Fibroblast of lung (primary cell): ENCODE measurements around the gene CNIH4. TPM values are rescaled to one million over a fixed set of nuclear protein-coding genes. Genes with fewer than 3 reads are reported as not detected.

Source experiments
- DNase-seq, 2 donors: peaks; one replicate each; pipeline versions ENCODE4 v3.0.0 to v3.0.0-alpha.2; 2010; ENCODE audit warnings: low read depth in 2 of 2
- H2AFZ ChIP-seq: 2 replicates; pipeline ENCODE4 v1.5.1; 2012; ENCODE audit warnings: low read length, control low read depth, inconsistent platforms
- H3K27ac ChIP-seq: 2 replicates; pipeline ENCODE4 v1.5.1; 2011; ENCODE audit warnings: low read length, control low read depth; ENCODE audit not compliant: insufficient read depth
- H3K27me3 ChIP-seq: 2 replicates; pipeline ENCODE4 v1.5.1; 2011; ENCODE audit warnings: mild to moderate bottlenecking, low read length; ENCODE audit not compliant: control insufficient read depth, insufficient read depth
- H3K36me3 ChIP-seq: 2 replicates; pipeline ENCODE4 v1.5.1; 2011; ENCODE audit warnings: low read length; ENCODE audit not compliant: control insufficient read depth, insufficient read depth
- H3K4me1 ChIP-seq: 2 replicates; pipeline ENCODE4 v1.5.1; 2011; ENCODE audit warnings: low read length; ENCODE audit not compliant: control insufficient read depth, insufficient read depth; ENCODE audit errors: extremely low read depth
- H3K4me2 ChIP-seq: 2 replicates; pipeline ENCODE4 v1.5.1; 2011; ENCODE audit warnings: low read length, control low read depth; ENCODE audit not compliant: insufficient read depth; ENCODE audit errors: extremely low read depth
- H3K4me3 ChIP-seq, 4 experiments: fragments of 200-600 bp in 1 of 4; sonication (generic) in 1 of 4; replicated peaks in 1 of 4; 2 replicates each; pipeline ENCODE4 v1.5.1; 2011 to 2016; ENCODE audit warnings: low read length in 4 of 4, low read depth in 3 of 4, mild to moderate bottlenecking in 3 of 4, control low read depth in 2 of 4, inconsistent platforms in 1 of 4, mixed read lengths in 1 of 4; ENCODE audit not compliant: insufficient read depth in 1 of 4; ENCODE audit errors: control extremely low read depth in 1 of 4
- H3K79me2 ChIP-seq: 2 replicates; pipeline ENCODE4 v1.5.1; 2012; ENCODE audit warnings: mild to moderate bottlenecking, low read length, inconsistent platforms; ENCODE audit not compliant: control insufficient read depth, insufficient read depth
- H3K9ac ChIP-seq: 2 replicates; pipeline ENCODE4 v1.5.1; 2011; ENCODE audit warnings: mild to moderate bottlenecking, low read length, control low read depth; ENCODE audit not compliant: insufficient read depth
- H3K9me3 ChIP-seq: 2 replicates; pipeline ENCODE4 v1.5.1; 2012; ENCODE audit warnings: low read depth, low read length; ENCODE audit not compliant: control insufficient read depth, insufficient read depth
- H4K20me1 ChIP-seq: 2 replicates; pipeline ENCODE4 v1.5.1; 2011; ENCODE audit warnings: low read length; ENCODE audit not compliant: control insufficient read depth, insufficient read depth; ENCODE audit errors: extremely low read depth
- EZH2 ChIP-seq: IDR thresholded peaks from 2 replicates; pipeline ENCODE4 v1.5.1; 2012; ENCODE audit warnings: low read length, control low read depth, mild to moderate bottlenecking; ENCODE audit errors: missing control alignments
- polyA plus RNA-seq, 2 donors: library from polyadenylated mRNA; depleted of rRNA in 1 of 2; stranded (reverse) in 1 of 2; unstranded in 1 of 2; fragments of >200 nt; gene quantifications; 2 replicates each; pipeline ENCODE4 v1.2.1, GENCODE V29; 2011 to 2012; ENCODE audit warnings: missing spikeins in 1 of 2
- total RNA-seq: library from RNA; depleted of rRNA; stranded (reverse); fragments of >200 nt; gene quantifications from 2 replicates; pipeline ENCODE4 v1.2.1, GENCODE V29; 2014
- TF ChIP-seq, protein P1 (sequence below), 2 donors: IDR thresholded peaks in 1 of 2; conservative IDR thresholded peaks in 1 of 2; 1 replicate in 1 of 2; 2 replicates in 1 of 2; pipeline ENCODE4 v1.5.1; 2011 to 2012; ENCODE audit warnings: low read length in 2 of 2, control low read depth in 1 of 2, inconsistent platforms in 1 of 2, low read depth in 1 of 2, mild to moderate bottlenecking in 1 of 2

The CNIH4 gene
- total and polyA plus RNA-seq, 2 donors (not counting 1 experiment from before 2014, with no cell fraction given): 76.0 to 109 TPM

DNA sequence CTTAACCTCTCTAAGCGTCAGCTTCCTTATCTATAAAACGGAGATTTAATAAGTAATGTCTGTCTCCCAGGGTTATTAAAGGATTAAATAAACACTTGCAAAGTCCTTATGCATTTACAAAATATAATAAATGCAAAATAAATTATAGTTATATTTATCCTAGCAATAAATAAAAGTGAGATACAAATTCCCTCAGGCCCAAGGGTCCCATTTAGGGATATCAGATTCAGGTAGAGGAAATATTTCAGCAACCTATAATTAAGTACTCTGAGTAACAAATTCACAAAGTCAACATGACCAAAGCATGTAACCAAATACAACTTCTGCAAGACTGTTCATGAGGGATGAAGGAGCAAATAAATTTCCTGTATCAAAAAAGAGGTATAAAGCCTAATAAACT lies 44.7 kb upstream of the CNIH4 start:
- Histone ChIP-seq H3K4me3 (no peak overlapping the region), H2AFZ (no peak overlapping the region), H4K20me1 (no peaks in the 10 kb centered on the region), H3K36me3 (peaks cover 2% of the 10 kb centered on the region), H3K79me2 (no peaks in the 10 kb centered on the region), H3K9ac (no peak overlapping the region), H3K27me3 (no peaks in the 10 kb centered on the region), H3K9me3 (no peaks in the 10 kb centered on the region), H3K4me2 (no peak overlapping the region), H3K4me1 (no peaks in the 10 kb centered on the region), H3K27ac (no peak overlapping the region)
- DNase-seq: no peak
- TF ChIP-seq, protein P1, sequence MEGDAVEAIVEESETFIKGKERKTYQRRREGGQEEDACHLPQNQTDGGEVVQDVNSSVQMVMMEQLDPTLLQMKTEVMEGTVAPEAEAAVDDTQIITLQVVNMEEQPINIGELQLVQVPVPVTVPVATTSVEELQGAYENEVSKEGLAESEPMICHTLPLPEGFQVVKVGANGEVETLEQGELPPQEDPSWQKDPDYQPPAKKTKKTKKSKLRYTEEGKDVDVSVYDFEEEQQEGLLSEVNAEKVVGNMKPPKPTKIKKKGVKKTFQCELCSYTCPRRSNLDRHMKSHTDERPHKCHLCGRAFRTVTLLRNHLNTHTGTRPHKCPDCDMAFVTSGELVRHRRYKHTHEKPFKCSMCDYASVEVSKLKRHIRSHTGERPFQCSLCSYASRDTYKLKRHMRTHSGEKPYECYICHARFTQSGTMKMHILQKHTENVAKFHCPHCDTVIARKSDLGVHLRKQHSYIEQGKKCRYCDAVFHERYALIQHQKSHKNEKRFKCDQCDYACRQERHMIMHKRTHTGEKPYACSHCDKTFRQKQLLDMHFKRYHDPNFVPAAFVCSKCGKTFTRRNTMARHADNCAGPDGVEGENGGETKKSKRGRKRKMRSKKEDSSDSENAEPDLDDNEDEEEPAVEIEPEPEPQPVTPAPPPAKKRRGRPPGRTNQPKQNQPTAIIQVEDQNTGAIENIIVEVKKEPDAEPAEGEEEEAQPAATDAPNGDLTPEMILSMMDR (conservative IDR thresholded peaks at IDR 0.05 in 1 of 2, IDR thresholded peaks at IDR 0.05 in 1 of 2; ENCODE audit: low read depth in 1 of 2, low read length in 2 of 2): no peak
- TF ChIP-seq EZH2: no peak

DNA sequence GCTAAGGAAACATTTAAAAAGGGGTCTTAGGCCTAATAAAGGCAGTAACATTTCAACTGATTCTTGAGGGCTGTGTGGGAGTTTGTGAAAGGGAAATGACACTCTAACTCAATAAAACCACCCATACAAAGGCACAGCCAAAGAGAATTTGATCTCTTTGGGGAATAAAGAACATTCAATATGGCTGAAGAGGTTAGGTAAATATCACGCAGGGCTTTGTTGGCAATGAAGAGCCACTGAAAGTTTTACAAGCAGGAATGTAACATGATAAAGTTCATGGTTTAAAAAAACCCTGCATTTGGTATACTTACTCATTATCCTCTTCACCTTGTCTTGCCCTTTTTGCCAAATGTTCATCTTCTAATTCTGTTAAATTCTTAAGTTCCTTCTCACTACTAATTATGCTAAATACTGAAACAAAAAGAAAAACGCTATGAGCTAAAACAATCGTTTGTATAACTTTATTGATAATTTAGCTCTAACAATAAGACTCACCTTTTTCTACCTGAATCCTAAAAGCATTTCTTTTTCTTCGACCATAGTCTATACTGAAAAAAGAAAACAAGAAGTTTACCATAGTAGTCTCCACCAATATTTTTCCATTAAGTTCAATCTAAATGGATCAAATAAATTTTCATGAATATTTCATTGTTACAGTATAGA lies 39.2 kb upstream of the CNIH4 start:
- Histone ChIP-seq H2AFZ (no peak overlapping the region), H3K79me2 (peaks cover 2% of the 10 kb centered on the region), H3K4me1 (no peaks in the 10 kb centered on the region), H3K27ac (no peak overlapping the region), H3K4me2 (no peak overlapping the region), H3K36me3 (peaks cover 2% of the 10 kb centered on the region), H3K9ac (no peak overlapping the region), H3K9me3 (no peaks in the 10 kb centered on the region), H4K20me1 (no peaks in the 10 kb centered on the region), H3K4me3 (no peak overlapping the region), H3K27me3 (no peaks in the 10 kb centered on the region)
- TF ChIP-seq, protein P1 (conservative IDR thresholded peaks at IDR 0.05 in 1 of 2, IDR thresholded peaks at IDR 0.05 in 1 of 2; ENCODE audit: low read depth in 1 of 2, low read length in 2 of 2): no peak
- TF ChIP-seq EZH2: no peak
- DNase-seq: no peak

DNA sequence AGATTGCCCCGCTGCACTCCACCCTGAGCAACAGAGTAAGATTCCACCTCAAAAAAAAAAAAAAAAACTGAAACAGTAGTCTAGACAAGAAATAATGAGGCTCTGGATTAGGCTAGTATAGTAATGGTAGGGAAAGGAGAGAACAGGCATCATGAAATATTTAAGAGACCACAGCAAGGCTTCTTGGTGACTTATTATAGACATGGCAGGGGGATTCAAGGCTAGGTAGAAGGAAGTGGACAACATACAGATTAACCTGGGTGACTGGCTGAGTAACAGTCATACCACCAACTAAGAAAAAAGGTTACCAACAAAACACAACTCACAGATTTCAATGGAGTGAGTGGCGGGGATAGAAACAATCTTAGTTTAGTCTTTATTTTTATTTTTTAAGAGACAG lies 35.0 kb upstream of the CNIH4 start:
- no peak overlapping the region for H3K27ac ChIP-seq
- H3K9me3 ChIP-seq: no peaks in the 10 kb centered on the region
- H4K20me1 ChIP-seq: no peaks in the 10 kb centered on the region
- no peaks in the 10 kb centered on the region for H3K27me3 ChIP-seq
- no peak overlapping the region for H3K4me3 ChIP-seq
- no peaks in the 10 kb centered on the region for H3K4me1 ChIP-seq
- H3K4me2 ChIP-seq: no peak overlapping the region
- H3K9ac ChIP-seq: no peak overlapping the region
- H3K79me2 ChIP-seq: peaks cover 15% of the 10 kb centered on the region
- no peak for TF ChIP-seq EZH2
- no peak overlapping the region for H2AFZ ChIP-seq
- peaks cover 2% of the 10 kb centered on the region for H3K36me3 ChIP-seq
- no peak for DNase-seq
